Body of pancreas (tissue), 4 donors: Measurements from ENCODE around the gene ITPK1. TPM values are rescaled to one million over a fixed set of nuclear protein-coding genes. Genes with fewer than 3 reads are reported as not detected.

Experiments used
- ATAC-seq: fragments of 150-250 bp; one replicate; pipeline ENCODE4 v1.9.1; 2016
- DNase-seq, 4 donors: peaks; one replicate each; pipeline ENCODE4 v3.0.0-alpha.2; 2019
- H3K27ac ChIP-seq, 4 donors: fragments of 200-600 bp; sonication (generic); 1 replicate in 3 of 4; 2 replicates in 1 of 4; pipeline versions ENCODE4 v1.5.1 to v1.6.1; 2016 to 2019; ENCODE audit warnings: mild to moderate bottlenecking in 1 of 4, mixed read lengths in 1 of 4, moderate library complexity in 1 of 4
- H3K27me3 ChIP-seq, 2 donors: fragments of 200-600 bp; sonication (generic); one replicate each; pipeline ENCODE4 v1.6.0; 2016; ENCODE audit warnings: mild to moderate bottlenecking in 1 of 2
- H3K36me3 ChIP-seq, 2 donors: fragments of 200-600 bp; sonication (generic); replicated peaks in 1 of 2; 2 replicates each; pipeline ENCODE4 v1.5.1; 2016; ENCODE audit warnings: low read depth in 2 of 2; ENCODE audit not compliant: insufficient read depth in 1 of 2
- H3K4me1 ChIP-seq: fragments of 200-600 bp; sonication (generic); one replicate; pipeline ENCODE4 v1.6.0; 2016
- H3K4me3 ChIP-seq, 2 donors: fragments of 200-600 bp; sonication (generic); 1 replicate in 1 of 2; 2 replicates in 1 of 2; pipeline ENCODE4 v1.5.1; 2016 to 2019
- H3K9me3 ChIP-seq, 3 donors: fragments of 200-600 bp; sonication (generic); 1 replicate in 2 of 3; 2 replicates in 1 of 3; pipeline ENCODE4 v1.5.1; 2016
- CTCF ChIP-seq, 7 experiments: fragments of 450-650 bp in 4 of 7; fragments of 200-600 bp in 3 of 7; sonication (generic) in 3 of 7; IDR thresholded peaks; one replicate each; pipeline ENCODE4 v1.5.1; 2016 to 2019; ENCODE audit warnings: antibody characterized with exemption in 7 of 7
- POLR2A ChIP-seq, 3 donors: fragments of 450-650 bp; IDR thresholded peaks; one replicate each; pipeline ENCODE4 v1.6.1; 2016; ENCODE audit warnings: antibody characterized with exemption in 3 of 3, mild to moderate bottlenecking in 2 of 3
- WGBS, 2 donors: methylation state at CpG; one replicate each; pipeline ENCODE4 v1.1.5; 2017; 5-methylcytosine and 5-hydroxymethylcytosine counted together
- intact Hi-C: fragments of 100-400 bp; cut with DNase I; formaldehyde crosslinking; loops from one replicate; pipeline ENCODE4 v1.15.1; 2023
- total RNA-seq, 2 donors: library from RNA; depleted of rRNA; stranded (reverse); fragments of >200 nt; gene quantifications; one replicate each; pipeline ENCODE4 v1.1.0, GENCODE V29; 2016

The ITPK1 gene
- total RNA-seq, 2 donors from 2014 or later, result 30.1 to 32.6 TPM

GRCh38 chr14:92959189-92959531 lies 156.6 kb downstream of the ITPK1 start:
- ATAC-seq (no peak), DNase-seq (no peak)
- WGBS, 2 donors, result 87 to 91% methylated on average over 7 to 10 of the region's 10 CpGs
- Histone ChIP-seq H3K36me3 (peaks cover 0 to 15% of the 10 kb centered on the region in 2 donors), H3K4me1 (peaks cover 8% of the 10 kb centered on the region), H3K27ac (no peak overlapping the region), H3K27me3 (no peaks in the 10 kb centered on the region), H3K9me3 (no peaks in the 10 kb centered on the region), H3K4me3 (no peak overlapping the region)
- no peak for TF ChIP-seq CTCF (IDR thresholded peaks at IDR 0.05)
- TF ChIP-seq POLR2A (IDR thresholded peaks at IDR 0.05), result no peak
- intact Hi-C loops, result loop anchor here (10.0 kb wide), 1 partner anchor 186 kb away; no protein-coding TSS in a partner anchor

GRCh38 chr14:92958373-92959188 lies 157.1 kb downstream of the ITPK1 start:
- DNase-seq (no peak), ATAC-seq (no peak)
- TF ChIP-seq CTCF (IDR thresholded peaks at IDR 0.05) (no peak), POLR2A (IDR thresholded peaks at IDR 0.05) (no peak)
- 89 to 92% methylated on average over 9 to 21 of the region's 22 CpGs for WGBS, 2 donors
- peaks cover 0 to 15% of the 10 kb centered on the region in 2 donors for H3K36me3 ChIP-seq
- intact Hi-C loops, result loop anchor here (10.0 kb wide), 1 partner anchor 186 kb away; no protein-coding TSS in a partner anchor
- H3K27ac ChIP-seq, result no peak overlapping the region
- no peak overlapping the region for H3K4me3 ChIP-seq
- H3K27me3 ChIP-seq, result no peaks in the 10 kb centered on the region
- H3K4me1 ChIP-seq, result peaks cover 3% of the 10 kb centered on the region
- H3K9me3 ChIP-seq, result no peaks in the 10 kb centered on the region

- no peak overlapping the region for H3K27ac ChIP-seq
- ATAC-seq (no peak), DNase-seq (no peak)
- H3K4me1 ChIP-seq, result no peaks in the 10 kb centered on the region
- no peaks in the 10 kb centered on the region for H3K27me3 ChIP-seq
- no peak overlapping the region for H3K4me3 ChIP-seq
- intact Hi-C loops, result loop anchor here (10.0 kb wide), 1 partner anchor 188 kb away; no protein-coding TSS in a partner anchor
- peaks cover 0 to 15% of the 10 kb centered on the region in 2 donors for H3K36me3 ChIP-seq
- TF ChIP-seq POLR2A (IDR thresholded peaks at IDR 0.05) (no peak), CTCF (IDR thresholded peaks at IDR 0.05) (no peak)
- H3K9me3 ChIP-seq, result no peaks in the 10 kb centered on the region
- WGBS, 2 donors, result 65 to 76% methylated on average over 11 of the region's 11 CpGs
Observed at GRCh38 chr14:92956961-92957360, 158.8 kb downstream of the ITPK1 start.

GRCh38 chr14:92955381-92955780 lies 160.3 kb downstream of the ITPK1 start:
- no peaks in the 10 kb centered on the region for H3K9me3 ChIP-seq
- DNase-seq, result no peak
- H3K36me3 ChIP-seq, result peaks cover 0 to 17% of the 10 kb centered on the region in 2 donors
- H3K4me1 ChIP-seq, result no peaks in the 10 kb centered on the region
- ATAC-seq, result no peak
- no peak overlapping the region for H3K4me3 ChIP-seq
- 92 to 93% methylated on average over 7 of the region's 7 CpGs for WGBS, 2 donors
- H3K27ac ChIP-seq, result no peak overlapping the region
- TF ChIP-seq POLR2A (IDR thresholded peaks at IDR 0.05) (no peak), CTCF (IDR thresholded peaks at IDR 0.05) (no peak)
- intact Hi-C loops, result loop anchor here (10.0 kb wide), 1 partner anchor 189 kb away; no protein-coding TSS in a partner anchor
- H3K27me3 ChIP-seq, result no peaks in the 10 kb centered on the region
